Fibroblast of lung (primary cell): ENCODE measurements around the gene JAZF1.

Experiments used
- CTCF ChIP-seq, 2 donors: IDR thresholded peaks in 1 of 2; conservative IDR thresholded peaks in 1 of 2; 1 replicate in 1 of 2; 2 replicates in 1 of 2; pipeline ENCODE4 v1.5.1; 2011 to 2012; ENCODE audit warnings: low read length in 2 of 2, control low read depth in 1 of 2, inconsistent platforms in 1 of 2, low read depth in 1 of 2, mild to moderate bottlenecking in 1 of 2
- EZH2 ChIP-seq: IDR thresholded peaks from 2 replicates; pipeline ENCODE4 v1.5.1; 2012; ENCODE audit warnings: low read length, control low read depth, mild to moderate bottlenecking; ENCODE audit errors: missing control alignments

- TF ChIP-seq CTCF (conservative IDR thresholded peaks at IDR 0.05 in 1 of 2, IDR thresholded peaks at IDR 0.05 in 1 of 2; ENCODE audit: low read depth in 1 of 2, low read length in 2 of 2) = no peak
- no peak for TF ChIP-seq EZH2
Observed at GRCh38 chr7:27966219-27966780, 214.3 kb downstream of the JAZF1 start.
